CD4-positive, alpha-beta memory T cell (primary cell): ENCODE measurements around the gene IRX4. TPM values are rescaled to one million over a fixed set of nuclear protein-coding genes. Genes with fewer than 3 reads are reported as not detected.

Experiments
- CTCF ChIA-PET: fragments of 350-600 bp; sonication (Branson Sonifier 250); formaldehyde crosslinking; loops from one replicate; lab custom pipeline; 2021; ENCODE audit warnings: inconsistent platforms; ENCODE audit not compliant: partially characterized antibody; lab: Charles Lee
- POLR2A ChIA-PET: fragments of 350-600 bp; sonication (Branson Sonifier 250); formaldehyde crosslinking; loops from one replicate; lab custom pipeline; 2021; ENCODE audit not compliant: partially characterized antibody; lab: Charles Lee
- DNase-seq, 5 donors: peaks; one replicate each; pipeline versions ENCODE4 v3.0.0 to v3.0.0-alpha.2; 2020 to 2022; ENCODE audit warnings: mixed read lengths in 1 of 5
- H3K27ac ChIP-seq: one replicate; pipeline ENCODE4 v1.7.0; 2013; ENCODE audit warnings: low read depth, low read length
- H3K27me3 ChIP-seq: 2 replicates; pipeline ENCODE4 v1.7.0; 2013; ENCODE audit warnings: mild to moderate bottlenecking, low read length, moderate library complexity; ENCODE audit not compliant: insufficient read depth
- H3K36me3 ChIP-seq: 2 replicates; pipeline ENCODE4 v1.7.0; 2013; ENCODE audit warnings: mild to moderate bottlenecking, low read length, moderate library complexity; ENCODE audit not compliant: insufficient read depth
- H3K4me1 ChIP-seq: 2 replicates; pipeline ENCODE4 v1.7.0; 2013; ENCODE audit warnings: mild to moderate bottlenecking, low read length, moderate library complexity; ENCODE audit not compliant: insufficient read depth
- H3K4me3 ChIP-seq, 2 donors: one replicate each; pipeline ENCODE4 v1.7.0; 2013; ENCODE audit warnings: low read length in 2 of 2, mild to moderate bottlenecking in 1 of 2
- H3K9me3 ChIP-seq, 2 donors: one replicate each; pipeline ENCODE4 v1.7.0; 2013; ENCODE audit warnings: low read length in 2 of 2, control low read depth in 1 of 2; ENCODE audit not compliant: control insufficient read depth in 1 of 2
- H3K27ac Mint-ChIP-seq, 7 donors: one replicate each; pipeline ENCODE4 v1.8.0; 2020 to 2021; ENCODE audit warnings: mixed read lengths in 7 of 7, mild to moderate bottlenecking in 6 of 7, inconsistent platforms in 3 of 7, moderate library complexity in 3 of 7
- H3K27me3 Mint-ChIP-seq, 2 donors: one replicate each; pipeline ENCODE4 v1.8.0; 2020 to 2021; ENCODE audit warnings: mixed read lengths in 2 of 2
- H3K36me3 Mint-ChIP-seq, 2 donors: one replicate each; pipeline ENCODE4 v1.8.0; 2020 to 2021; ENCODE audit warnings: mixed read lengths in 2 of 2, inconsistent platforms in 1 of 2, mild to moderate bottlenecking in 1 of 2
- H3K4me1 Mint-ChIP-seq, 4 donors: one replicate each; pipeline ENCODE4 v1.8.0; 2020 to 2021; ENCODE audit warnings: mixed read lengths in 4 of 4, mild to moderate bottlenecking in 1 of 4
- H3K4me3 Mint-ChIP-seq, 8 donors: one replicate each; pipeline ENCODE4 v1.8.0; 2020 to 2021; ENCODE audit warnings: mixed read lengths in 8 of 8, mild to moderate bottlenecking in 7 of 8, moderate library complexity in 6 of 8, inconsistent platforms in 3 of 8
- H3K9me3 Mint-ChIP-seq, 8 donors: one replicate each; pipeline ENCODE4 v1.8.0; 2020 to 2021; ENCODE audit warnings: mixed read lengths in 8 of 8, mild to moderate bottlenecking in 5 of 8, inconsistent platforms in 3 of 8, moderate library complexity in 1 of 8
- intact Hi-C: fragments of 100-400 bp; cut with micrococcal nuclease; formaldehyde crosslinking; loops from one replicate; pipeline ENCODE4 v1.15.1; 2023
- polyA plus RNA-seq, 2 donors: library from polyadenylated mRNA; unstranded; fragments of 300-500 nt; fragmentation: Illumina TruSeq; gene quantifications; one replicate each; pipeline ENCODE4 v1.2.3, GENCODE V29; 2021
- total RNA-seq, 2 experiments: library from RNA; stranded (reverse); gene quantifications; one replicate each; pipeline ENCODE4 v1.2.3, GENCODE V29; 2021

IRX4 gene
- total and polyA plus RNA-seq, 4 experiments from 2014 or later = not detected

- Mint-ChIP-seq H3K36me3 (no peaks in the 10 kb centered on the region), H3K4me1 (peaks cover 0 to 1% (median 0%) of the 10 kb centered on the region in 4 donors), H3K4me3 (no peak overlapping the region), H3K9me3 (no peaks in the 10 kb centered on the region), H3K27me3 (peaks cover 13 to 21% of the 10 kb centered on the region in 2 donors), H3K27ac (no peak overlapping the region)
- ChIA-PET POLR2A (no interaction called here), CTCF (interaction anchor here (1.0 kb wide), 1 partner anchor 122 kb away, joined by 3 read pairs; no protein-coding TSS in a partner anchor)
- H3K4me3 ChIP-seq = no peak overlapping the region
- DNase-seq = no peak
- no peaks in the 10 kb centered on the region for H3K4me1 ChIP-seq
- intact Hi-C loops = no loop called here
- no peaks in the 10 kb centered on the region for H3K36me3 ChIP-seq
- H3K27ac ChIP-seq = no peak overlapping the region
- peaks cover 7% of the 10 kb centered on the region for H3K27me3 ChIP-seq
- no peaks in the 10 kb centered on the region for H3K9me3 ChIP-seq
These were observed 23.6 kb downstream of the IRX4 start for GRCh38 chr5:1859099-1859498.

GRCh38 chr5:1858436-1858835, 24.3 kb downstream of the IRX4 start:
- H3K27me3 Mint-ChIP-seq = peaks cover 18 to 26% of the 10 kb centered on the region in 2 donors
- no peaks in the 10 kb centered on the region for H3K36me3 ChIP-seq
- no peak overlapping the region for H3K27ac Mint-ChIP-seq
- DNase-seq = no peak
- H3K4me3 Mint-ChIP-seq = no peak overlapping the region
- no peak overlapping the region for H3K4me3 ChIP-seq
- ChIA-PET POLR2A (no interaction called here), CTCF (interaction anchor here (1.0 kb wide), 1 partner anchor 121 kb away, joined by 3 read pairs; no protein-coding TSS in a partner anchor)
- no peaks in the 10 kb centered on the region for H3K36me3 Mint-ChIP-seq
- H3K27ac ChIP-seq = no peak overlapping the region
- H3K27me3 ChIP-seq = peaks cover 13% of the 10 kb centered on the region
- no peaks in the 10 kb centered on the region for H3K9me3 Mint-ChIP-seq
- intact Hi-C loops = no loop called here
- no peaks in the 10 kb centered on the region for H3K4me1 ChIP-seq
- no peaks in the 10 kb centered on the region for H3K9me3 ChIP-seq
- H3K4me1 Mint-ChIP-seq = peaks cover 0 to 1% (median 0%) of the 10 kb centered on the region in 4 donors

GRCh38 chr5:1857256-1857600, 25.5 kb downstream of the IRX4 start:
- peaks cover 0 to 1% (median 0%) of the 10 kb centered on the region in 4 donors for H3K4me1 Mint-ChIP-seq
- POLR2A ChIA-PET = no interaction called here
- no peaks in the 10 kb centered on the region for H3K9me3 ChIP-seq
- no peaks in the 10 kb centered on the region for H3K9me3 Mint-ChIP-seq
- intact Hi-C loops = no loop called here
- H3K27me3 ChIP-seq = peaks cover 13% of the 10 kb centered on the region
- no peaks in the 10 kb centered on the region for H3K4me1 ChIP-seq
- no peaks in the 10 kb centered on the region for H3K36me3 ChIP-seq
- no peak overlapping the region for H3K27ac ChIP-seq
- no peak overlapping the region for H3K4me3 Mint-ChIP-seq
- peaks cover 18 to 24% of the 10 kb centered on the region in 2 donors for H3K27me3 Mint-ChIP-seq
- no peak overlapping the region for H3K4me3 ChIP-seq
- H3K27ac Mint-ChIP-seq = no peak overlapping the region
- CTCF ChIA-PET = no interaction called here
- DNase-seq = no peak
- no peaks in the 10 kb centered on the region for H3K36me3 Mint-ChIP-seq

DNA sequence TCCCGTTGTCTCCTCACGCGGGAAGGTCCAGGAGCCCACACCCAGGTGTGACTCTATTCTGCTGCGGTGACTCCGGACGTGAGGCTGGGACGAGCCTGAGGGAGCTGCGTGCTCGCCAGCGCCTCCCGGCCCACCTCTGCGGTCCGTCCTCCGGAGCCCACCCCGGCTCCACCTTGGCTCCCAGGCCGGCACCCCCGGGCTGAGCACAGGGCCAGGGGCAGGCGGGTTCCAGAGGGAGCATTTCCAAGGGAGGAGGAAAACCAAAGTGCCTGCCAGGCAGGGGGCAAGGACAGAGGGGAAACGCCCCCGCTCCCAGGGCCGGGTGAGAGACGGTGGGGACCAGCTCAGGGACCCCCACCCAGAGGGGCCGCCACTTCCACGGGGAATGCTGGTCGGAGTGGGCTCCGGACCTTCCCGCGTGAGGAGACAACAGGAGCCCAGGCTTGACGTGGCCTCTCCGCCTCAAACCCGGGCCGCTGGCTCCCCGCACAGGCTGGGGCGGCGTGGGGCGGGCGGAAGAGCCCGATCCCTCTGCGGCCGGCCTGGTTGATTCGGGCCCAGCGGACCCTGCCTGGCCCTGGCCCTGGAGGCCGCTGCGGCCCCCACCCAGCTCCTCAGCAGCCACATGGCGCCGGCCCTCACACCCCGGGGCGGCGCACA, 26.0 kb downstream of the IRX4 start:
- Mint-ChIP-seq H3K9me3 (no peaks in the 10 kb centered on the region), H3K27me3 (peaks cover 22 to 24% of the 10 kb centered on the region in 2 donors)
- CTCF ChIA-PET = no interaction called here

DNA sequence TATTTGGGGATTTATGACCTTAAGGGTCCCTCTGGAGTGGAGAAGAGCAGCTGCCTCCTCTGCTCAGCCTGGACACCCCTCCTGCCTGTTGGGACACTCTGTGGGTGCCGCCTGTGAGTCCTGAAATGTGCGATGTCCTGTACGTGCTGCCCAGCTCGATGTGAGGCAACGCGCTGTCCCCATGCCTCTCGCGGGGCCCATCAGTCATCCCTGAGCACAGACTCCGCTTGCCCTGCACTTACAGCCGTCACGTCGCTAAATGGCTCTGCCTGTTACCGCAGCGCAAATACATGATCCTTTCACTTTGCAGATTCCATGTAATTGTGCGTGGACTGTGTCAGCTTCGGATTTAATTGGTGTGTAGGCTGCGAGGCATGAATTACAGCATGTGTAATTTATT, 27.1 kb downstream of the IRX4 start:
- Histone ChIP-seq H3K36me3 (no peaks in the 10 kb centered on the region), H3K9me3 (no peaks in the 10 kb centered on the region), H3K4me3 (no peak overlapping the region), H3K27me3 (peaks cover 13% of the 10 kb centered on the region), H3K27ac (no peak overlapping the region), H3K4me1 (no peaks in the 10 kb centered on the region)
- no peaks in the 10 kb centered on the region for H3K36me3 Mint-ChIP-seq
- H3K27me3 Mint-ChIP-seq = peaks cover 26 to 30% of the 10 kb centered on the region in 2 donors
- ChIA-PET CTCF (no interaction called here), POLR2A (no interaction called here)
- intact Hi-C loops = no loop called here
- no peak overlapping the region for H3K27ac Mint-ChIP-seq
- no peaks in the 10 kb centered on the region for H3K9me3 Mint-ChIP-seq
- DNase-seq = no peak
- H3K4me1 Mint-ChIP-seq = peaks cover 0 to 3% (median under 1%) of the 10 kb centered on the region in 4 donors
- no peak overlapping the region for H3K4me3 Mint-ChIP-seq

More for the DNA sequence above, 26.0 kb downstream of the IRX4 start:
- no peaks in the 10 kb centered on the region for H3K9me3 ChIP-seq
- Mint-ChIP-seq H3K27ac (no peak overlapping the region), H3K4me1 (peaks cover 0 to 1% (median under 1%) of the 10 kb centered on the region in 4 donors), H3K4me3 (no peak overlapping the region), H3K36me3 (no peaks in the 10 kb centered on the region)
- H3K4me1 ChIP-seq = no peaks in the 10 kb centered on the region
- POLR2A ChIA-PET = no interaction called here
- intact Hi-C loops = no loop called here
- no peak for DNase-seq
- H3K36me3 ChIP-seq = no peaks in the 10 kb centered on the region
- H3K4me3 ChIP-seq = no peak overlapping the region
- peaks cover 13% of the 10 kb centered on the region for H3K27me3 ChIP-seq
- no peak overlapping the region for H3K27ac ChIP-seq

DNA sequence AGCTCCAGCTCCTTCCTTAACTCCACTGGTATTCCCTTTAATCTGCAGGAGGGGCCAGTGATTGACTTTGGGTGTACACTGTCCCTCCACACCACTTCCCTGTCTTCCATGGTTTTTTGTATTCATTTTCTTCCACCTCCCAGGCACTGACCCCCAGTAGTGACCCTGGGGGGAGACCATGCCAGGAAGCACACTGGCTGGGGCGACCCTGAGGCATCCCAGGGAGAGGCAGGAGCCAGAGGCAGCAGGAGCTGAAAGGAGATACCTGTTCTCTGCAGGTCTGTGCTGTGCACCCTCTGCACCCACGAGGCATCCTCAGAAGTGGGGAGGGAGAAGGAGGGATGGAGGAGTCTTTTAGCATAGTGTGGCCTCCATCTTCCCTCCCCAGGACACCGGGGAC, 27.6 kb downstream of the IRX4 start:
- Histone ChIP-seq H3K4me1 (no peaks in the 10 kb centered on the region), H3K27ac (no peak overlapping the region), H3K27me3 (peaks cover 13% of the 10 kb centered on the region), H3K4me3 (no peak overlapping the region), H3K36me3 (no peaks in the 10 kb centered on the region), H3K9me3 (no peaks in the 10 kb centered on the region)
- no peaks in the 10 kb centered on the region for H3K9me3 Mint-ChIP-seq
- H3K4me1 Mint-ChIP-seq = peaks cover 0 to 3% (median under 1%) of the 10 kb centered on the region in 4 donors
- H3K4me3 Mint-ChIP-seq = no peak overlapping the region
- CTCF ChIA-PET = no interaction called here
- H3K36me3 Mint-ChIP-seq = no peaks in the 10 kb centered on the region
- intact Hi-C loops = no loop called here
- no peak for DNase-seq
- H3K27ac Mint-ChIP-seq = no peak overlapping the region
- H3K27me3 Mint-ChIP-seq = peaks cover 26 to 33% of the 10 kb centered on the region in 2 donors
- POLR2A ChIA-PET = no interaction called here

GRCh38 chr5:1853531-1853930, 29.2 kb downstream of the IRX4 start:
- H3K4me1 Mint-ChIP-seq = peaks cover 0 to 3% (median under 1%) of the 10 kb centered on the region in 4 donors
- Histone ChIP-seq H3K4me3 (no peak overlapping the region), H3K27ac (no peak overlapping the region), H3K36me3 (no peaks in the 10 kb centered on the region), H3K4me1 (no peaks in the 10 kb centered on the region), H3K9me3 (no peaks in the 10 kb centered on the region), H3K27me3 (peaks cover 13% of the 10 kb centered on the region)
- intact Hi-C loops = no loop called here
- H3K27ac Mint-ChIP-seq = no peak overlapping the region
- ChIA-PET CTCF (no interaction called here), POLR2A (no interaction called here)
- H3K36me3 Mint-ChIP-seq = no peaks in the 10 kb centered on the region
- no peaks in the 10 kb centered on the region for H3K9me3 Mint-ChIP-seq
- H3K27me3 Mint-ChIP-seq = peaks cover 33 to 40% of the 10 kb centered on the region in 2 donors
- H3K4me3 Mint-ChIP-seq = no peak overlapping the region
- DNase-seq = no peak
